Activated T-helper 1 cell treated with Interleukin-2 at 50 U/mL for 16 hours (primary cell): ENCODE data around the gene GNG7.
A peak's percentile ranks its signal among the peaks of the same experiment; 100 is the strongest.
"Not testable (repeated sequence)": the region's sequence is repeated elsewhere in the genome, so short reads cannot be mapped to it uniquely, and the experiment has no call there.

Experiments
- DNase-seq: peaks from one replicate; pipeline ENCODE4 v3.0.0-alpha.2; 2020; ENCODE audit warnings: low read depth

The GNG7 gene

GRCh38 chr19:2675892-2676291 is 26.6 kb downstream of the GNG7 start:
- DNase-seq: no peak

GRCh38 chr19:2670217-2670616 is 32.3 kb downstream of the GNG7 start:
- DNase-seq: no peak

- DNase-seq: no peak
These were observed 34.2 kb downstream of the GNG7 start for GRCh38 chr19:2668175-2668763.

- not testable (repeated sequence) for DNase-seq
These were observed 35.1 kb downstream of the GNG7 start for GRCh38 chr19:2667349-2667748.

GRCh38 chr19:2666344-2666994 is 36.0 kb downstream of the GNG7 start:
- DNase-seq: no peak

- no peak for DNase-seq
These were observed 37.4 kb downstream of the GNG7 start for GRCh38 chr19:2665103-2665502.

- no peak for DNase-seq
These were observed 38.4 kb downstream of the GNG7 start for GRCh38 chr19:2663920-2664571.

- DNase-seq: no peak
These were observed 40.9 kb downstream of the GNG7 start for GRCh38 chr19:2661615-2662014.

- DNase-seq: no peak
These were observed 42.5 kb downstream of the GNG7 start for GRCh38 chr19:2659856-2660432.

GRCh38 chr19:2656533-2656932 is 46.0 kb downstream of the GNG7 start:
- DNase-seq: no peak

GRCh38 chr19:2653710-2654707 is 48.5 kb downstream of the GNG7 start:
- DNase-seq: no peak

- DNase-seq: no peak
These were observed 49.3 kb downstream of the GNG7 start for GRCh38 chr19:2653218-2653617.

GRCh38 chr19:2652504-2653099 is 49.9 kb downstream of the GNG7 start:
- no peak for DNase-seq

GRCh38 chr19:2651002-2651733 is 51.3 kb downstream of the GNG7 start:
- DNase-seq: not testable (repeated sequence)

- DNase-seq: no peak
These were observed 52.0 kb downstream of the GNG7 start for GRCh38 chr19:2650515-2650914.

GRCh38 chr19:2648528-2648937 is 54.0 kb downstream of the GNG7 start:
- peak; percentile 53 for DNase-seq

- no peak for DNase-seq
These were observed 54.4 kb downstream of the GNG7 start for GRCh38 chr19:2648099-2648498.

- DNase-seq: no peak
These were observed 55.5 kb downstream of the GNG7 start for GRCh38 chr19:2646866-2647535.

- no peak for DNase-seq
These were observed 56.7 kb downstream of the GNG7 start for GRCh38 chr19:2645826-2646225.

- DNase-seq: not testable (repeated sequence)
These were observed 59.3 kb downstream of the GNG7 start for GRCh38 chr19:2643123-2643737.
